Measurements from ENCODE around the gene QPRT.

DNA sequence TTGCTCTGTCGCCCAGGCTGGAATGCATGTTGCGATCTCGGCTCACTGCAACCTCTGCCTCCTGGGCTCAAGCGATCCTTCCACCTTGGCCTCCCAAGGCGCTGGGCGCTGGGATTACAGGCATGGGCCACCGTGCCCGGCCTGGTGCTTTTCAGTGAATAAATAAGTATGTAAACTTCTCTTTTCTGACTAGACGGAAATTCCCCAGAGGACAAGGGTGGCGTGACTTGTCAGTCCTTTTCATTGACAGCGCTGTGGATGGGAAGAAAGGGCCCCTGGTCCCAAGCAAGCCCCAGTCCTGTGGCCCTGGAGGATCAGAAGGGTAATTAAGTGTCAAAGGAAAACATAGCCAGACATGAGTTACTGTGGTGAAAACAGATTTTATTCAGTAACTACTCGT is 25.5 kb upstream of the QPRT start:
- TF ChIP-seq KDM1A (IDR thresholded peaks at IDR 0.05; ENCODE audit: borderline replicate concordance, low read length) (no peak), POLR2A (IDR thresholded peaks at IDR 0.05; ENCODE audit: control extremely low read depth in 1 of 2, low read depth in 2 of 2, low read length in 2 of 2) (no peak), CBX5 (IDR thresholded peaks at IDR 0.05; ENCODE audit: low read depth, low read length) (no peak), EP300 (IDR thresholded peaks at IDR 0.05; ENCODE audit: borderline replicate concordance in 1 of 2, low read depth in 2 of 2, low read length in 2 of 2) (no peak)
- TF ChIP-seq, protein P1, sequence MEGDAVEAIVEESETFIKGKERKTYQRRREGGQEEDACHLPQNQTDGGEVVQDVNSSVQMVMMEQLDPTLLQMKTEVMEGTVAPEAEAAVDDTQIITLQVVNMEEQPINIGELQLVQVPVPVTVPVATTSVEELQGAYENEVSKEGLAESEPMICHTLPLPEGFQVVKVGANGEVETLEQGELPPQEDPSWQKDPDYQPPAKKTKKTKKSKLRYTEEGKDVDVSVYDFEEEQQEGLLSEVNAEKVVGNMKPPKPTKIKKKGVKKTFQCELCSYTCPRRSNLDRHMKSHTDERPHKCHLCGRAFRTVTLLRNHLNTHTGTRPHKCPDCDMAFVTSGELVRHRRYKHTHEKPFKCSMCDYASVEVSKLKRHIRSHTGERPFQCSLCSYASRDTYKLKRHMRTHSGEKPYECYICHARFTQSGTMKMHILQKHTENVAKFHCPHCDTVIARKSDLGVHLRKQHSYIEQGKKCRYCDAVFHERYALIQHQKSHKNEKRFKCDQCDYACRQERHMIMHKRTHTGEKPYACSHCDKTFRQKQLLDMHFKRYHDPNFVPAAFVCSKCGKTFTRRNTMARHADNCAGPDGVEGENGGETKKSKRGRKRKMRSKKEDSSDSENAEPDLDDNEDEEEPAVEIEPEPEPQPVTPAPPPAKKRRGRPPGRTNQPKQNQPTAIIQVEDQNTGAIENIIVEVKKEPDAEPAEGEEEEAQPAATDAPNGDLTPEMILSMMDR (IDR thresholded peaks at IDR 0.05; ENCODE audit: control extremely low read depth in 1 of 3, insufficient read depth in 1 of 3, low read depth in 1 of 3, low read length in 3 of 3), result no peak
